ENCODE data around the gene TBC1D20.

The TBC1D20 gene

DNA sequence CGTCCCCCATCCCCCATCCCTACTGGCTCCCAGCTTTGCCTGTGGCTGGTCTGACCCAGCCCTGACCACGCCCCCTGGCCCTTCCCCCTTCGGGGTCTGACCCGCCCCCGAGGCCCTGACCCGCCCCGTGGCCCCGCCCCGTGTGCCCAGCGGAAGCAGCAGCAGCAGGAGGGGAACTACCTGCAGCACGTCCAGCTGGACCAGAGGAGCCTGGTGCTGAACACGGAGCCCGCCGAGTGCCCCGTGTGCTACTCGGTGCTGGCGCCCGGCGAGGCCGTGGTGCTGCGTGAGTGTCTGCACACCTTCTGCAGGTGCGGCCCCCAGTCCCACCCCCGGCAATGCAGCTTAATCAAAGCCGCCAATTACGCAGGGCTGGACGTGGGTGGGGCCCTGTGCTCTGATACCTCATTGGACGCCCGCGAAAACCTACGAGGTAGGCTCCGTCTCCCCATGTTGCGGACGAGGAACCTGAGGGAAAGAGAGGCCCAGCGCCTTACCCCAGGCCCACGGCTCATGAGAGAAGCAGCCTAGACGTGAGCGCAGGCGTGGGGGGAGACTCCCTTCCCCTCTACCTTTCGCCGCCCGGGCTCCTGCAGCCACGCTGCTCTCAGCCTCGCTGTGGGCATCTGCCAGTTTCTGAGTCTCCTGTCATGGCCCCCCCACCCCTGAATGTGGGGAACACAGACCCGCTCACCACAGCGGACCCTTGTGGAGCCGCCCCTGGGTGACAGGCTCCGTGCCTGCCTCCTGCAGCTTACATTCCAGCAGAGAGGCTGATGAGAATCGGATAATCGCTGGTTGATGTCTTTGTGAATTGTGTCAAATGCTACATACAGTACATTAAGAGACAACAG, 41.4 kb downstream of the TBC1D20 start:
- TF ChIP-seq, protein P1, sequence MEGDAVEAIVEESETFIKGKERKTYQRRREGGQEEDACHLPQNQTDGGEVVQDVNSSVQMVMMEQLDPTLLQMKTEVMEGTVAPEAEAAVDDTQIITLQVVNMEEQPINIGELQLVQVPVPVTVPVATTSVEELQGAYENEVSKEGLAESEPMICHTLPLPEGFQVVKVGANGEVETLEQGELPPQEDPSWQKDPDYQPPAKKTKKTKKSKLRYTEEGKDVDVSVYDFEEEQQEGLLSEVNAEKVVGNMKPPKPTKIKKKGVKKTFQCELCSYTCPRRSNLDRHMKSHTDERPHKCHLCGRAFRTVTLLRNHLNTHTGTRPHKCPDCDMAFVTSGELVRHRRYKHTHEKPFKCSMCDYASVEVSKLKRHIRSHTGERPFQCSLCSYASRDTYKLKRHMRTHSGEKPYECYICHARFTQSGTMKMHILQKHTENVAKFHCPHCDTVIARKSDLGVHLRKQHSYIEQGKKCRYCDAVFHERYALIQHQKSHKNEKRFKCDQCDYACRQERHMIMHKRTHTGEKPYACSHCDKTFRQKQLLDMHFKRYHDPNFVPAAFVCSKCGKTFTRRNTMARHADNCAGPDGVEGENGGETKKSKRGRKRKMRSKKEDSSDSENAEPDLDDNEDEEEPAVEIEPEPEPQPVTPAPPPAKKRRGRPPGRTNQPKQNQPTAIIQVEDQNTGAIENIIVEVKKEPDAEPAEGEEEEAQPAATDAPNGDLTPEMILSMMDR (IDR thresholded peaks at IDR 0.05; ENCODE audit: extremely low read depth, missing control alignments) = no peak
- no peak for DNase-seq (ENCODE audit: low spot score)

GRCh38 chr20:420166-420620, 42.1 kb downstream of the TBC1D20 start:
- DNase-seq (ENCODE audit: low spot score) = no peak
- TF ChIP-seq, protein P1 (IDR thresholded peaks at IDR 0.05; ENCODE audit: extremely low read depth, missing control alignments) = no peak

GRCh38 chr20:419556-420165, 42.7 kb downstream of the TBC1D20 start:
- TF ChIP-seq, protein P1 (IDR thresholded peaks at IDR 0.05; ENCODE audit: extremely low read depth, missing control alignments) = no peak
- no peak for DNase-seq (ENCODE audit: low spot score)

DNA sequence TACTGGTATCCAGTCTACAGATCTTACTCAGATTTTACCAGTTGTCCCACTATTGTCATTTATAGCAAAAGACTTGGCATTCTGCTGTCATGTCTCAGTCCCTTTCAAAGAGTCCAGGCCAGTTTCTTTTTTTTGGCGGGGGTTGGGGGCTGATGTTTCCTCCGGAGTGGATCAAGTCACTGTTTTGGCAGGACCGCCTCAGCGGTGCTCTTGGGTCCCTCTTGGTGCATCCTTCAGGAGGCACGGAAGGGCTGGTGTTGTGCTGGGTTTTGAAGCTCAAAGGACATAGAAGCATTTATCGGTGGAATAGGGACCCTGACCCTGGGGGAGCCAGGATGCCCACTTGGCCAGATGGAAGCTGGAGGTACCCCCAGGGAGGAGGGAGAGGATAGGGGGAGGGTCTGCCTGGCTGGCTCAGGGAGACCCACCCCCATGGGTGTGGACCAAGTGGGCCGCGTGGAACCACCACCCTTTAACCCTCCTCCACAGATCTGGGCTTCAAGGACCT, 43.4 kb downstream of the TBC1D20 start:
- DNase-seq (ENCODE audit: low spot score) = no peak
- TF ChIP-seq, protein P1 (IDR thresholded peaks at IDR 0.05; ENCODE audit: extremely low read depth, missing control alignments) = no peak

- DNase-seq (ENCODE audit: low spot score) = no peak
- TF ChIP-seq, protein P1 (IDR thresholded peaks at IDR 0.05; ENCODE audit: extremely low read depth, missing control alignments) = no peak
These were observed 44.5 kb downstream of the TBC1D20 start for GRCh38 chr20:417801-418342.

DNA sequence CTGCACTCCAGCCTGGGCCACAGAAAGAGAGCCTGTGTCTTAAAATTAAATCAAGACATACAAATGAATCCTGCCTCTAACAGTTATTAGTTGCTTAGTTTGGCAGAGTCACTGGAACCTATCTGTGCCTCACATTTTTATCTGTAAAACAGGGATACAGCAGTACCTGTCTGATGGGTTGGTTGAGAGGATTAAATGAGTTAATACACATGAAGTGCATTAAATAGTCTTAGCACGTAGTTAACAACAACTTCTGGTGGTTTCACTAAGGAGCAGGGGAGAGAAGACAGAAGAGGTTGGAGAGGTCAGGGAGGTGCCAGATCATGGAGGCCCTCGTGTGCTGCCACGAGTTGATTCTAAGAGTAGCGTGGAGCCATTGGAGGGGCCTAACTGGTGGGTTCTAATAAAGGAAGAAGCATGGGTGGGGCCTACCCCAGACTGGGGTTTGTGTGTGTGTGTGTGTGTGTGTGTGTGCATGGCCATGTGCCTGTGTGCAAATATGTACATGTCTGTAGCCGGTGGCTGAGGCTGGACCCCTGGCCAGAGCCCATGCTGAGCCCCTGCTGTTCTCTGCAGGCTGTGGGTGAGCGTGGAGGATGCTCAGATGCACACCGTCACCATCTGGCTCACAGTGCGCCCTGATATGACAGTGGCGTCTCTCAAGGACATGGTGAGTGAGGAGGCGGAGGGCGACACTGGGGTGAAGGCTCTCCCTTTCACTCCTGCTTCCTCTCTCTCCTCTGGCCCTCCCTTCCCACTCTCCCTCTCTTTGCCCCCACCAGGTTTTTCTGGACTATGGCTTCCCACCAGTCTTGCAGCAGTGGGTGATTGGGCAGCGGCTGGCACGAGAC, 45.2 kb downstream of the TBC1D20 start:
- no peak for DNase-seq (ENCODE audit: low spot score)
- TF ChIP-seq, protein P1 (IDR thresholded peaks at IDR 0.05; ENCODE audit: extremely low read depth, missing control alignments) = no peak

Measured in GM20000 (cell line).